Measurements from ENCODE around the gene CHTF8.

- no peak for TF ChIP-seq EZH2 (IDR thresholded peaks at IDR 0.05; ENCODE audit: insufficient read depth, poor library complexity, severe bottlenecking)
- TF ChIP-seq EZH2phosphoT487 (IDR thresholded peaks at IDR 0.05; ENCODE audit: insufficient read depth, low read depth): no peak
Observed at GRCh38 chr16:69126221-69126620, 6.2 kb downstream of the CHTF8 start.
